Lung microvascular endothelial cell (primary cell): ENCODE results near the gene OTUD6A. TPM values are rescaled to one million over a fixed set of nuclear protein-coding genes. Genes with fewer than 3 reads are reported as not detected.

Source experiments
- total RNA-seq: library from RNA; depleted of rRNA; stranded (reverse); fragments of >200 nt; gene quantifications from 2 replicates; pipeline ENCODE4 v1.2.1, GENCODE V29; 2014

The OTUD6A gene
- total RNA-seq, 1 donor from 2014 or later: not detected

Other genes starting within 250 kb of the OTUD6A start
- 0.20 and 0.44 TPM in 2 replicates for gene AWAT2, start 12.5 kb upstream of the OTUD6A start, total RNA-seq
- gene IGBP1, start 71.0 kb downstream of the OTUD6A start, total RNA-seq: 63.4 and 66.5 TPM in 2 replicates
- gene DGAT2L6, start 115.0 kb downstream of the OTUD6A start, total RNA-seq: not detected in 2 replicates
- gene AWAT1, start 172.2 kb downstream of the OTUD6A start, total RNA-seq: not detected in 2 replicates
- not detected in 2 replicates for gene P2RY4, start 197.7 kb downstream of the OTUD6A start, total RNA-seq
- not detected in 2 replicates for gene ARR3, start 205.9 kb downstream of the OTUD6A start, total RNA-seq
- gene RAB41, start 219.7 kb downstream of the OTUD6A start, total RNA-seq: not detected in 2 replicates
- gene PDZD11, start 227.5 kb downstream of the OTUD6A start, total RNA-seq: 28.8 and 32.1 TPM in 2 replicates
- gene KIF4A, start 227.6 kb downstream of the OTUD6A start, total RNA-seq: 1.8 and 6.3 TPM in 2 replicates